Smooth muscle cell (in vitro differentiated cells): ENCODE data around the gene PCDHB13. TPM values are rescaled to one million over a fixed set of nuclear protein-coding genes. Genes with fewer than 3 reads are reported as not detected.
"Not testable (repeated sequence)": the region's sequence is repeated elsewhere in the genome, so short reads cannot be mapped to it uniquely, and the experiment has no call there.

Experiments
- DNase-seq: peaks from one replicate; lab custom pipeline; 2025; ENCODE audit not compliant: unreplicated experiment; lab: John Stamatoyannopoulos, UW
- H2AFZ ChIP-seq: fragments of 200-600 bp; sonication (generic); 2 replicates; pipeline ENCODE4 v1.6.0; 2016; ENCODE audit warnings: antibody characterized with exemption, low read depth, mild to moderate bottlenecking
- H3F3A ChIP-seq: fragments of 200-600 bp; sonication (generic); 2 replicates; pipeline ENCODE4 v1.6.0; 2017; ENCODE audit warnings: antibody characterized with exemption, low read depth
- H3K27ac ChIP-seq: fragments of 200-600 bp; sonication (generic); 2 replicates; pipeline ENCODE4 v1.5.1; 2016; ENCODE audit warnings: low read depth, mild to moderate bottlenecking
- H3K27me3 ChIP-seq: fragments of 200-600 bp; sonication (generic); 2 replicates; pipeline ENCODE4 v1.6.1; 2016; ENCODE audit warnings: low read depth, mild to moderate bottlenecking
- H3K36me3 ChIP-seq: fragments of 200-600 bp; sonication (generic); 2 replicates; pipeline ENCODE4 v1.5.1; 2016; ENCODE audit warnings: low read depth
- H3K4me1 ChIP-seq: fragments of 200-600 bp; sonication (generic); 2 replicates; pipeline ENCODE4 v1.5.1; 2016; ENCODE audit warnings: low read depth
- H3K4me2 ChIP-seq: fragments of 200-600 bp; sonication (generic); 2 replicates; pipeline ENCODE4 v1.6.0; 2016; ENCODE audit warnings: mild to moderate bottlenecking
- H3K4me3 ChIP-seq: fragments of 200-600 bp; sonication (generic); 2 replicates; pipeline ENCODE4 v1.5.1; 2016; ENCODE audit warnings: mild to moderate bottlenecking
- H3K79me2 ChIP-seq: fragments of 200-600 bp; sonication (generic); 2 replicates; pipeline ENCODE4 v1.6.0; 2016; ENCODE audit warnings: low read depth, mild to moderate bottlenecking
- H3K9ac ChIP-seq: fragments of 200-600 bp; sonication (generic); 2 replicates; pipeline ENCODE4 v1.6.0; 2016; ENCODE audit warnings: low read depth
- H3K9me3 ChIP-seq: fragments of 200-600 bp; sonication (generic); replicated peaks from 2 replicates; pipeline ENCODE4 v1.5.1; 2016; ENCODE audit warnings: low read depth
- H4K20me1 ChIP-seq: fragments of 200-600 bp; sonication (generic); 2 replicates; pipeline ENCODE4 v1.6.0; 2016; ENCODE audit warnings: low read depth
- CTCF ChIP-seq: fragments of 200-600 bp; sonication (generic); IDR thresholded peaks from 2 replicates; pipeline ENCODE4 v1.5.1; 2017; ENCODE audit warnings: borderline replicate concordance, mild to moderate bottlenecking, antibody characterized with exemption; ENCODE audit not compliant: insufficient read depth, poor library complexity, severe bottlenecking
- WGBS: methylation state at CpG from one replicate; pipeline ENCODE4 v1.1.7; 2016; ENCODE audit warnings: low lambda C conversion rate; 5-methylcytosine and 5-hydroxymethylcytosine counted together
- polyA plus RNA-seq: library from polyadenylated mRNA; unstranded; fragments of >200 nt; fragmentation: Nextera tagmentation; extraction: Ambion mirVana; gene quantifications from 2 replicates; pipeline ENCODE4 v1.2.1, GENCODE V29; 2016
- total RNA-seq: library from RNA; depleted of rRNA; stranded (reverse); fragments of >200 nt; gene quantifications from 2 replicates; pipeline ENCODE4 v1.2.3, GENCODE V29; 2014

PCDHB13 gene
- 4.4 and 8.3 TPM in 2 replicates for total RNA-seq
- polyA plus RNA-seq, result 1.8 and 2.6 TPM in 2 replicates

DNA sequence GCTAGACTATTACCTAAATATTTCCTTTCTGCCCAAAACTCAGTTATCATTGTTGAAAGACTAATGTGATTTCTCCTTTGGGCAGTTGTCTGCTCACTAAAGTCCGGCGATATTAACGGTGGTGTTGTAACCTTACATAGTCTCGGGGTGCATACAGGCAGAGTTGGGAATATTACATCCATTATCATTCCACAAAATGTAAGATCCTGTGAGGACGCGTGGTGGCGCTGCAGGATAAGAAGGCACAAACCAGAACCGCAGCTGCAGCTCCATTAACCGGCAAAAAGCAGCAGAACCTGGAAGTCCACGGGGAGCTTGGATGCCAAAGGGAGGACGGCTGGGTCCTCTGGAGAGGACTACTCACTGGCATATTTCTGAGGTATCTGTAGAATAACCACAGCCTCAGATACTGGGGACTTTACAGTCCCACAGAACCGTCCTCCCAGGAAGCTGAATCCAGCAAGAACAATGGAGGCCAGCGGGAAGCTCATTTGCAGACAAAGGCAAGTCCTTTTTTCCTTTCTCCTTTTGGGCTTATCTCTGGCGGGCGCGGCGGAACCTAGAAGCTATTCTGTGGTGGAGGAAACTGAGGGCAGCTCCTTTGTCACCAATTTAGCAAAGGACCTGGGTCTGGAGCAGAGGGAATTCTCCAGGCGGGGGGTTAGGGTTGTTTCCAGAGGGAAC lies at the start of gene PCDHB13:
PCDHB13 (plus strand) TSS at position 264 of the 684 bp plus-strand sequence; CDS start at position 469, 205 bp downstream.
- H2AFZ ChIP-seq, H3F3A ChIP-seq, H3K79me2 ChIP-seq, H3K27ac ChIP-seq, H4K20me1 ChIP-seq, H3K36me3 ChIP-seq, H3K4me1 ChIP-seq, DNase-seq, H3K9ac ChIP-seq, H3K4me2 ChIP-seq, H3K27me3 ChIP-seq, H3K9me3 ChIP-seq: not testable (repeated sequence)
- H3K4me3 ChIP-seq, result peak within 1 kb of the TSS; percentile 39
- TF ChIP-seq CTCF, result peak; percentile 29
- WGBS, result 38% methylated on average over 13 of the region's 18 CpGs

DNA sequence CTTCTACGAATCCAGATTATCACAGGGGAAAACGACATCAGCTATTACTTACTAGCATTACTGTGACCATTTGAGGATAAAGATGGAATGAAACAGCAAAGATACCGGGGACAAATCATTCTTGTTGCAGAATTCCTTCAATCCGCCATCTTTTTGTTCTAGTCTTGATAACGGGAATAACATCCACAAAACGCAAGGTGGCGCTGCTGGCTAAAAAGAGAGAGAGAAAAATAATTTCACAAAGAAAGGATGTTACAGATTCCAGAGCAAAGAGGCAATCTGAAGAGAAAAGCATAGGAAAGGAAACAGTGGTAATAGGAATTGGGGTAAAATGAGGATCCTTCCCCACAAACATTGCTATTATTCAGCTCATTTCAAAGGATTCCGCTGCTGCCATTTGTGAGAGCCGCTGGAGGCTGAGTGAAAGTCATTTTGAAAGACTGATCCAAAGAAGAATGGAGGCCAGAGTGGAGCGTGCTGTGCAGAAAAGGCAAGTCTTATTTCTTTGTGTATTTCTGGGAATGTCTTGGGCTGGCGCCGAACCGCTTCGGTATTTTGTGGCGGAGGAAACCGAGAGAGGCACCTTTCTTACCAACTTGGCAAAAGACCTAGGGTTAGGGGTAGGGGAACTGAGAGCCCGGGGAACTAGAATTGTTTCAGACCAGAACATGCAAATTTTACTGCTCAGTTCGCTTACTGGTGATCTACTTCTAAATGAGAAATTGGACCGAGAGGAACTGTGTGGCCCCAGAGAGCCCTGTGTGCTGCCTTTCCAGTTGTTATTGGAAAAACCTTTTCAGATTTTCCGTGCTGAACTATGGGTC lies 41.1 kb upstream of the PCDHB13 start, which contains the start of gene PCDHB7:
PCDHB7 (plus strand) TSS at position 264 of the 824 bp plus-strand sequence; CDS start at position 456, 192 bp downstream.
- Histone ChIP-seq H3K79me2 (no peaks in the 10 kb centered on the region), H3K9me3 (no peaks in the 10 kb centered on the region), H3K27me3 (no peaks in the 10 kb centered on the region), H3K27ac (no peak within 1 kb of the TSS), H2AFZ (no peak within 1 kb of the TSS), H3K4me2 (no peak within 1 kb of the TSS), H3K4me3 (no peak within 1 kb of the TSS), H3K36me3 (no peaks in the 10 kb centered on the region), H3K9ac (no peak within 1 kb of the TSS), H3K4me1 (no peaks in the 10 kb centered on the region), H3F3A (no peaks in the 10 kb centered on the region), H4K20me1 (no peaks in the 10 kb centered on the region)
- 73% methylated on average over 20 of the region's 20 CpGs for WGBS
- TF ChIP-seq CTCF, result peak; percentile 18
- DNase-seq, result no peak

DNA sequence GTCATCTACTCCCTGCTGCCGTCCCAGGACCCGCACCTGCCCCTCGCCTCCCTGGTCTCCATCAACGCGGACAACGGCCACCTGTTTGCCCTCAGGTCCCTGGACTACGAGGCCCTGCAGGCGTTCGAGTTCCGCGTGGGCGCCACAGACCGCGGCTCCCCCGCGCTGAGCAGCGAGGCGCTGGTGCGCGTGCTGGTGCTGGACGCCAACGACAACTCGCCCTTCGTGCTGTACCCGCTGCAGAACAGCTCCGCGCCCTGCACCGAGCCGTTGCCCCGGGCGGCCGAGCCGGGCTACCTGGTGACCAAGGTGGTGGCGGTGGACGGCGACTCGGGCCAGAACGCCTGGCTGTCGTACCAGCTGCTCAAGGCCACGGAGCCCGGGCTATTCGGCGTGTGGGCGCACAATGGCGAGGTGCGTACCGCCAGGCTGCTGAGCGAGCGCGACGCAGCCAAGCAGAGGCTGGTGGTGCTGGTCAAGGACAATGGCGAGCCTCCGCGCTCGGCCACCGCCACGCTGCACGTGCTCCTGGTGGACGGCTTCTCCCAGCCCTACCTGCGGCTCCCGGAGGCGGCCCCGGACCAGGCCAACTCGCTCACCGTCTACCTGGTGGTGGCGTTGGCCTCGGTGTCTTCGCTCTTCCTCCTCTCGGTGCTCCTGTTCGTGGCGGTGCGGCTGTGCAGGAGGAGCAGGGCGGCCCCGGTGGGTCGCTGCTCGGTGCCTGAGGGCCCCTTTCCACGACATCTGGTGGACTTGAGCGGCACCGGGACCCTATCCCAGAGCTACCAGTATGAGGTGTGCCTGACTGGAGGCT lies 39.2 kb upstream of the PCDHB13 start:
- not testable (repeated sequence) for H4K20me1 ChIP-seq, H3K4me2 ChIP-seq, H2AFZ ChIP-seq, H3K27ac ChIP-seq, H3K79me2 ChIP-seq, H3K36me3 ChIP-seq, H3K9me3 ChIP-seq, H3K9ac ChIP-seq, DNase-seq, H3K27me3 ChIP-seq, H3K4me1 ChIP-seq, H3F3A ChIP-seq, H3K4me3 ChIP-seq
- WGBS, result 95% methylated on average over 69 of the region's 79 CpGs

DNA sequence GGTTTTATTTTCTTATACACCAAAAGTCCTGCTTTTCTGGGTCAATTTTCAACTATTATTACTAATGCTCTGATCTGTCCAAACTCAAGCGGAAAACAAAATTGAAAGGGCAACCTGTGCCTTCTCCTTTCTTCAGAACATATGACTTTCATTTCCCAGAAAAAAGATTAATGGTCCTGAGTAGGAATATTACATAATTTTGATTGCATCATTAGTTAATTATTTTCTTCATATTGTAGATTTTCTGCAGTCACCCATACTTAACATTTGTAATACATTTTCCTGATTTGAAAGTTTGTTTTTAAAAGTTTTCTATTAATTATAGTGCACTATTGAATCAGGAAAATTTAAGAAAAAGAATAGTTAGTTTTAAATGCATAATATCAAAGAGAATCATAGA lies 37.8 kb upstream of the PCDHB13 start:
- Histone ChIP-seq H3K4me1 (no peaks in the 10 kb centered on the region), H3K9ac (no peak overlapping the region), H3F3A (no peaks in the 10 kb centered on the region), H3K36me3 (no peaks in the 10 kb centered on the region), H2AFZ (no peak overlapping the region), H3K4me2 (no peak overlapping the region), H3K79me2 (no peaks in the 10 kb centered on the region), H3K27me3 (no peaks in the 10 kb centered on the region), H3K9me3 (no peaks in the 10 kb centered on the region), H4K20me1 (no peaks in the 10 kb centered on the region), H3K27ac (no peak overlapping the region), H3K4me3 (no peak overlapping the region)
- no peak for TF ChIP-seq CTCF
- no peak for DNase-seq
- 95% methylated on average over 1 of the region's 1 CpG for WGBS

DNA sequence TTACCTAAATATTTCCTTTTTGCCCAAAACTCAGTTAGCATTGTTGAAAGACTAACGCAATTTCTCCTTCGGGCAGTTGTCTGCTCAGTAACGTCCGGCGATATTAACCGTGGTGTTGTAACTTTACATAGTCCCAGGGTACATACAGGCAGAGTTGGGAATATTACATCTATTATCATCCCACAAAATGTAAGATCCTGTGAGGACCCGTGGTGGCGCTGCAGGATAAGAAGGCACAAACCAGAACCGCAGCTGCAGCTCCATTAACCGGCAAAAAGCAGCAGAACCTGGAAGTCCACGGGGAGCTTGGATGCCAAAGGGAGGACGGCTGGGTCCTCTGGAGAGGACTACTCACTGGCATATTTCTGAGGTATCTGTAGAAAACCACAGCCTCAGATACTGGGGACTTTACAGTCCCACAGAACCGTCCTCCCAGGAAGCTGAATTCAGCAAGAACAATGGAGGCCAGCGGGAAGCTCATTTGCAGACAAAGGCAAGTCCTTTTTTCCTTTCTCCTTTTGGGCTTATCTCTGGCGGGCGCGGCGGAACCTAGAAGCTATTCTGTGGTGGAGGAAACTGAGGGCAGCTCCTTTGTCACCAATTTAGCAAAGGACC lies 36.0 kb upstream of the PCDHB13 start, which contains the start of gene PCDHB8:
PCDHB8 (plus strand) TSS at position 214 of the 615 bp plus-strand sequence; CDS start at position 459, 245 bp downstream.
- not testable (repeated sequence) for H3K4me2 ChIP-seq, H3K9me3 ChIP-seq

More for the DNA sequence above, 36.0 kb upstream of the PCDHB13 start, which contains the start of gene PCDHB8:
- H3K4me1 ChIP-seq, H3K27me3 ChIP-seq, H3K79me2 ChIP-seq, H4K20me1 ChIP-seq, H3K27ac ChIP-seq, H3K9ac ChIP-seq, H2AFZ ChIP-seq, H3K4me3 ChIP-seq, H3F3A ChIP-seq, H3K36me3 ChIP-seq, DNase-seq: not testable (repeated sequence)
- 65% methylated on average over 18 of the region's 18 CpGs for WGBS
